ELR (cell line): ENCODE measurements around the gene ARHGAP26.

Experiments
- DNase-seq: peaks from one replicate; pipeline ENCODE4 v3.0.0-alpha.2; 2015; ENCODE audit warnings: low read depth

ARHGAP26 gene

GRCh38 chr5:143061161-143061945 is 291.2 kb downstream of the ARHGAP26 start:
- DNase-seq, result peak; percentile 95

- DNase-seq, result no peak
These were observed 292.2 kb downstream of the ARHGAP26 start for GRCh38 chr5:143062379-143062778.

GRCh38 chr5:143063175-143063970 is 293.2 kb downstream of the ARHGAP26 start:
- no peak for DNase-seq

GRCh38 chr5:143064218-143064641 is 294.1 kb downstream of the ARHGAP26 start:
- DNase-seq, result peak; percentile 63

GRCh38 chr5:143064676-143065075 is 294.5 kb downstream of the ARHGAP26 start:
- DNase-seq, result no peak

GRCh38 chr5:143065185-143065965 is 295.2 kb downstream of the ARHGAP26 start:
- DNase-seq, result no peak

- no peak for DNase-seq
These were observed 295.9 kb downstream of the ARHGAP26 start for GRCh38 chr5:143065996-143066522.

- DNase-seq, result no peak
These were observed 296.5 kb downstream of the ARHGAP26 start for GRCh38 chr5:143066556-143067281.

- DNase-seq, result no peak
These were observed 298.5 kb downstream of the ARHGAP26 start for GRCh38 chr5:143068712-143069111.

- no peak for DNase-seq
These were observed 301.8 kb downstream of the ARHGAP26 start for GRCh38 chr5:143071927-143072326.

GRCh38 chr5:143072734-143073133 is 302.6 kb downstream of the ARHGAP26 start:
- no peak for DNase-seq

- no peak for DNase-seq
These were observed 303.6 kb downstream of the ARHGAP26 start for GRCh38 chr5:143073766-143074165.

GRCh38 chr5:143074414-143074996 is 304.3 kb downstream of the ARHGAP26 start:
- DNase-seq, result no peak

GRCh38 chr5:143076377-143076776 is 306.2 kb downstream of the ARHGAP26 start:
- no peak for DNase-seq

GRCh38 chr5:143077453-143078103 is 307.4 kb downstream of the ARHGAP26 start:
- no peak for DNase-seq

GRCh38 chr5:143078313-143078712 is 308.1 kb downstream of the ARHGAP26 start:
- no peak for DNase-seq

GRCh38 chr5:143078971-143079370 is 308.8 kb downstream of the ARHGAP26 start:
- no peak for DNase-seq

- DNase-seq, result no peak
These were observed 310.2 kb downstream of the ARHGAP26 start for GRCh38 chr5:143080407-143080806.

GRCh38 chr5:143080982-143081381 is 310.8 kb downstream of the ARHGAP26 start:
- DNase-seq, result no peak

- DNase-seq, result peak; percentile 47
These were observed 312.8 kb downstream of the ARHGAP26 start for GRCh38 chr5:143083006-143083405.

- DNase-seq, result no peak
These were observed 314.2 kb downstream of the ARHGAP26 start for GRCh38 chr5:143084407-143084806.
